ENCODE results near the gene AJAP1. TPM values are rescaled to one million over a fixed set of nuclear protein-coding genes. Genes with fewer than 3 reads are reported as not detected.

AJAP1 gene
- total RNA-seq, 2 donors from 2014 or later, result 0.04 to 0.08 TPM

DNA sequence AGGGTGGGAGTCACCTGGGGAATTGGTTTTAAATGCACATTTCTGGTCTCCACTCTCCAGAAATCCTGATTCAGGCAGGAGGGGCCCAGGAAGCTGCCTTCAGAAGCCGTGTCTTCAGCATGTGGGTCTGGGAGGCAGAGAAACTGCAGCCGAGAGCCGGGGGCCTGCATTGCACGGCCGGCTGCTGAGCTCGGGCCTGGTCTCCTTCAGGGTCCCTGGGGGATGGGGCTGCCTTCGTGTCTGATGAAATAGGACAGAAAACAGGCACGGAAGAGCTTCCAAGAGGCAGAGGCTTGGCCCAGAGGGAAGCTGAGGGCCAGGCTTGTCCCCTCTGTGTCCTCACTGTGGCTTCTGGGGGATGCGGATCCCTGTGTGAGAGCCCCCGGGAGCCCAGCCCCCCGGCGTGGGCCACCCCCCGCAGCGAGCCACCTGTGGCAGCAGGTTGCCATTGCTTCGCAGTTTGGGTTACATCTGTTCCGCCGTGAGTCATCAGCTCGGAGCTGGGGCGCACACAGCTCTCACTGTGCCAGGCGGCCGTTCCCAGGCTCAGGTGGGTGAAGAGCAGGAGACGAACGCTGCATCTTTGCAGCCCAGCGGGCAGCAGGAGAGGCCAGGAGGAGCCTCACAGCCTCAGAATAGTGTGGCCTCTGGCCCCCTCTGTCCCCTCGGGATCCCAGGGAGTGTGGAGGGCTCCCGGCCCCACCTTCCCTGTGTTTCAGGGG is 72.4 kb downstream of the AJAP1 start:
- DNase-seq (ENCODE audit: low spot score), result no peak
- Histone ChIP-seq H3K27me3 (no peaks in the 10 kb centered on the region), H3K4me1 (no peaks in the 10 kb centered on the region), H3K4me3 (no peak overlapping the region), H3K27ac (no peak overlapping the region), H3K36me3 (no peaks in the 10 kb centered on the region), H3K9me3 (no peaks in the 10 kb centered on the region)
- no peak for TF ChIP-seq CTCF (IDR thresholded peaks at IDR 0.05)

DNA sequence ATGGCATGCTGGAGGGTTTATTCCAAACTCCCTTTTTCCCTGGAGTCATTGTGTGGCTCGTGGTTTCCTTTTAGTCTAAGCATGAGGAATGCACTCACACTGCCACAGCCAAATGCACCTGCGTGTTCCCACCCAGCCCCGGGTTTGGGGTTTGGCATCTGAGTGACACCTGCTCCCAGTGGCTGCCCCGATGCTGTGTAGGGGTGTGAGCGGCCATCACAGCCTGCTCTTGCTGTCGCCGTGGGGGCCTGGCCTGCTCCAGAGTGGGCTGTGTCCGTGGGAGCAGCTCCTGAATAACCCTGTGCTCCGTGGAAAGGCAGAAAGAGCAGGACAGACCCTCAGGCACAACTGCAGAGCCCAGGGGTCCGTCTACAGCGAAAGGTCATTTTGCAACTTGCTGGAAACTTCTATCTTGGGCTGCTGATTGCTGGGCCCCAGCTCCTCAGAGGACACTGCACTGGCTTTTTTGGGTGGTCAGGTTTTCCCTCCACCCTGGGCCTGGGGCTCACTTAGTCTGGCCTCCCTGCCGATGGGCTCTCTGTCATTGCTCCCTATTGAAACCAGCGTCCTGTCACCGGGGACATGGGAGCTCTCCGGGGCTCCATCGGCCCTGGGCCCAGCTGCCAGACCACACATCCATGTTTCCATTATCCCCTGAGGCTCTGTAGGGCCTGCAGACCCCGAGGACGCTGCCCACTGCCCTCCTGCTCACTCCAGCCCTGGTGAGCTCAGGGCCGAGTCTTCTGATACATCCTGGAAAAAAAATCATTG is 74.1 kb downstream of the AJAP1 start:
- DNase-seq (ENCODE audit: low spot score), result no peak
- H3K36me3 ChIP-seq, result no peaks in the 10 kb centered on the region
- TF ChIP-seq CTCF (IDR thresholded peaks at IDR 0.05), result no peak

GRCh38 chr1:4729090-4729471 is 74.7 kb downstream of the AJAP1 start:
- no peak for TF ChIP-seq CTCF (IDR thresholded peaks at IDR 0.05)
- Histone ChIP-seq H3K9me3 (no peaks in the 10 kb centered on the region), H3K27ac (no peak overlapping the region), H3K36me3 (no peaks in the 10 kb centered on the region), H3K4me3 (no peak overlapping the region), H3K4me1 (no peaks in the 10 kb centered on the region), H3K27me3 (no peaks in the 10 kb centered on the region)
- no peak for DNase-seq (ENCODE audit: low spot score)

More for the DNA sequence above, 74.1 kb downstream of the AJAP1 start:
- H3K9me3 ChIP-seq, result no peaks in the 10 kb centered on the region
- H3K27me3 ChIP-seq, result no peaks in the 10 kb centered on the region
- no peak overlapping the region for H3K4me3 ChIP-seq
- no peak overlapping the region for H3K27ac ChIP-seq
- H3K4me1 ChIP-seq, result no peaks in the 10 kb centered on the region

GRCh38 chr1:4730078-4730477 is 75.7 kb downstream of the AJAP1 start:
- TF ChIP-seq CTCF (IDR thresholded peaks at IDR 0.05), result no peak
- H3K27ac ChIP-seq, result no peak overlapping the region
- no peaks in the 10 kb centered on the region for H3K36me3 ChIP-seq
- DNase-seq (ENCODE audit: low spot score), result no peak
- no peaks in the 10 kb centered on the region for H3K4me1 ChIP-seq
- no peaks in the 10 kb centered on the region for H3K9me3 ChIP-seq
- no peak overlapping the region for H3K4me3 ChIP-seq
- no peaks in the 10 kb centered on the region for H3K27me3 ChIP-seq

DNA sequence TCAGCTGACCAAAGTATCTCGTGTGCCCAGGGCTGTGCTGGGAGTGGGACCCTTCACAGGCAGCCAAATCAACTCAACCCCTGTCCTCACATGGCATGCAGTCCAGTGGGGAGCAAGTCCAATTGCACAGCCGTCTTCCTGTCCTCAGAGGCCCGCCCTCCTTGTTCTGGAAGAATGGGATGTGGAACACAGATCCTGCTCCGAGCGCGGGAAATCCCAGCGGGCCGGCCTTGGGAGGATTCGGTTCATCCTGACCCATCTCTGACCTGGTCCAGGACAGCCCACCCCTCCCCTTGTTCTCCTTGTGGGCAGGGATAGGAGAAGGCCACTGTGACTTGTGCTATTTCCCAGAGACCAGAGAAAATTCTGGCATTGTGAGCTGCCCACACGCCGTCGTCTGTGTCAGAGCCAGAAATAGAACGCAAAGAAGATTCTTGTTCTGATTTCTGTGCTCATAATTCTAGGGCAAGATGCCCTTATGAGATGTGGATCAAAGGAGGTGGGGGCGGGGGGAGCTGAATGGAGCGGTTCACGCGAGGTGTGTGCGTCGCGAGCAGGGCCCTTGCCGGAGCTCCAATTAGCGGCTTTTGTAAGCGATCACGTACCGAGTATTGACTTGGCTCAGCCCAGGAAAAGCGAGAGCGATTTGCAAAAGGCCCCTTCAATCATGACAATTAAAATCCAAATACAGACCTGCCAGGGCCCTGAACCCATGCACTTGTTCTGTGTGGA is 79.2 kb downstream of the AJAP1 start:
- H3K4me1 ChIP-seq, result no peaks in the 10 kb centered on the region
- no peak overlapping the region for H3K27ac ChIP-seq
- H3K36me3 ChIP-seq, result no peaks in the 10 kb centered on the region
- no peaks in the 10 kb centered on the region for H3K27me3 ChIP-seq
- DNase-seq (ENCODE audit: low spot score), result no peak
- H3K4me3 ChIP-seq, result no peak overlapping the region
- H3K9me3 ChIP-seq, result no peaks in the 10 kb centered on the region
- TF ChIP-seq CTCF (IDR thresholded peaks at IDR 0.05), result no peak
